ENCODE results near the gene RASGRF2. TPM values are rescaled to one million over a fixed set of nuclear protein-coding genes. Genes with fewer than 3 reads are reported as not detected.

The RASGRF2 gene
- total and polyA plus RNA-seq, 9 of the 15 experiments (the other 6 are each of a cell fraction or from before 2014, with no cell fraction given) = 0.01 to 0.22 (median 0.08) TPM; not detected in 2

- ChIA-PET POLR2A (interaction anchor here (0.7 kb wide), 1 partner anchor 1517 kb away, joined by 4 read pairs; no protein-coding TSS in a partner anchor), CTCF (ENCODE audit: low intra/inter-chr PET ratio) (interaction anchor here (0.8 to 1.5 kb wide), 3 partner anchors 482 to 1103 kb away, joined by 3 to 5 read pairs (median 3); no protein-coding TSS in a partner anchor)
- peaks cover 4% of the 10 kb centered on the region in 2 experiments; a peak in 4 of 5 replicates for H3K4me1 ChIP-seq (replicated peaks in 1 of 2; ENCODE audit: control insufficient read depth in 2 of 2, insufficient read depth in 2 of 2, low read length in 2 of 2)
- peak overlapping the region in 1 of 2 experiments; percentile 30; a peak in 1 of 4 replicates for H3K9ac ChIP-seq (ENCODE audit: insufficient read depth in 1 of 2, low read depth in 2 of 2, low read length in 2 of 2)
- ATAC-seq = peak; percentile 100
- BruUV-seq (replicated peaks) = no TSS peak
- no peak overlapping the region for H3K27ac ChIP-seq (ENCODE audit: extremely low read depth, low read depth, low read length)
- H3K9me3 ChIP-seq (replicated peaks; ENCODE audit: control insufficient read depth, insufficient read depth, low read depth, low read length) = no peaks in the 10 kb centered on the region
- intact Hi-C loops (cut with micrococcal nuclease) (loop anchor here (5.0 to 10.0 kb wide), 3 partner anchors 507 to 1100 kb away; partner anchors contain the start of gene FAM151B), in situ Hi-C loops (cut with MboI) (loop anchor here (10.0 to 25.0 kb wide), 2 partner anchors 510 to 1082 kb away; no protein-coding TSS in a partner anchor)
- H3K36me3 ChIP-seq (ENCODE audit: control insufficient read depth, insufficient read depth, low read length) = no peaks in the 10 kb centered on the region
- DNase-seq (ENCODE audit: extremely low read depth in 1 of 4, low spot score in 3 of 4) = peak; percentile 87 to 88 (median 88)
- H3K4me2 ChIP-seq (ENCODE audit: insufficient read depth, low read length) = no peak overlapping the region; the same call in 1 of the 2 replicates
- peaks cover 18 to 42% of the 10 kb centered on the region in 2 experiments for H3K27me3 ChIP-seq (ENCODE audit: control insufficient read depth in 2 of 2, insufficient read depth in 2 of 2, low read length in 2 of 2)
- no peaks in the 10 kb centered on the region for H4K20me1 ChIP-seq (replicated peaks; ENCODE audit: control insufficient read depth, insufficient read depth, low read length)
- no peaks in the 10 kb centered on the region for H3K9me1 ChIP-seq (ENCODE audit: control insufficient read depth, insufficient read depth, low read length)
- FAIRE-seq = peak; percentile 89
- H2AFZ ChIP-seq (ENCODE audit: low read depth, low read length) = peak overlapping the region; percentile 71
- no peak overlapping the region for H3K4me3 ChIP-seq
- H3K79me2 ChIP-seq (ENCODE audit: control insufficient read depth, insufficient read depth, low read length) = no peaks in the 10 kb centered on the region
- 12% methylated on average over 30 of the region's 31 CpGs for WGBS (ENCODE audit: insufficient coverage, low coverage, missing lambda C conversion rate)
- TF ChIP-seq CXXC5 (CRISPR knock-in tag; IDR thresholded peaks at IDR 0.05) = peak; percentile 55
- TF ChIP-seq MTA3 (IDR thresholded peaks at IDR 0.05; ENCODE audit: borderline replicate concordance) = no peak
- no peak for TF ChIP-seq ZNF280A (IDR thresholded peaks at IDR 0.05; ENCODE audit: low read depth, partially characterized antibody)
- peak; percentile 40; the same call in 1 of the 2 replicates for TF ChIP-seq CREB1 (IDR thresholded peaks at IDR 0.05)
- TF ChIP-seq CREB1 (CRISPR knock-in tag; IDR thresholded peaks at IDR 0.05) = no peak
- TF ChIP-seq ELF1 (tag; IDR thresholded peaks at IDR 0.05) = no peak
- no peak for TF ChIP-seq ZNF668 (CRISPR knock-in tag; IDR thresholded peaks at IDR 0.05)
- TF ChIP-seq ZNF57 (CRISPR knock-in tag; IDR thresholded peaks at IDR 0.05) = no peak
- TF ChIP-seq SMC3 (conservative IDR thresholded peaks at IDR 0.05; ENCODE audit: insufficient read depth, low read depth, low read length) = peak; percentile 78
- TF ChIP-seq POLR2H (tag; IDR thresholded peaks at IDR 0.05; ENCODE audit: low read depth) = no peak
- no peak for TF ChIP-seq STAT6 (CRISPR knock-in tag; IDR thresholded peaks at IDR 0.05)
- TF ChIP-seq DIDO1 (tag; IDR thresholded peaks at IDR 0.05; ENCODE audit: low read depth) = no peak
- no peak for TF ChIP-seq E2F8 (IDR thresholded peaks at IDR 0.05; ENCODE audit: low read depth, partially characterized antibody)
- TF ChIP-seq ZFX (CRISPR knock-in tag; IDR thresholded peaks at IDR 0.05) = no peak
- TF ChIP-seq ZNF146 (CRISPR knock-in tag; IDR thresholded peaks at IDR 0.05; ENCODE audit: unreplicated experiment) = no peak
Observed at GRCh38 chr5:81194633-81195334, 234.6 kb downstream of the RASGRF2 start.

All from K562 (cell line).